DOHH2 (cell line): ENCODE data around the gene MOXD1.

Experiments
- H3F3A ChIP-seq: fragments of 200-600 bp; sonication (generic), shearing (Covaris generic); 2 replicates; pipeline ENCODE4 v1.6.0; 2016; ENCODE audit warnings: antibody characterized with exemption, mild to moderate bottlenecking; ENCODE audit not compliant: control insufficient read depth, insufficient read depth
- H3K27ac ChIP-seq: fragments of 200-600 bp; sonication (generic); 2 replicates; pipeline ENCODE4 v1.5.1; 2014; ENCODE audit warnings: low read depth, mild to moderate bottlenecking, low read length, moderate library complexity
- H3K27me3 ChIP-seq: fragments of 200-600 bp; sonication (generic); 2 replicates; pipeline ENCODE4 v1.6.1; 2014; ENCODE audit warnings: mild to moderate bottlenecking, low read length, mixed read lengths; ENCODE audit not compliant: control insufficient read depth
- H3K36me3 ChIP-seq: fragments of 200-600 bp; sonication (generic); 2 replicates; pipeline ENCODE4 v1.6.1; 2014; ENCODE audit warnings: mild to moderate bottlenecking, low read length, moderate library complexity, mixed read lengths; ENCODE audit not compliant: control insufficient read depth
- H3K4me1 ChIP-seq: fragments of 200-600 bp; sonication (generic); 2 replicates; pipeline ENCODE4 v1.6.1; 2014; ENCODE audit warnings: mild to moderate bottlenecking, low read length, mixed read lengths; ENCODE audit not compliant: control insufficient read depth
- H3K4me2 ChIP-seq: fragments of 200-600 bp; sonication (generic); 2 replicates; pipeline ENCODE4 v1.6.0; 2014; ENCODE audit warnings: mild to moderate bottlenecking, low read length, moderate library complexity
- H3K4me3 ChIP-seq: fragments of 200-600 bp; sonication (generic); 2 replicates; pipeline ENCODE4 v1.5.1; 2014; ENCODE audit warnings: mild to moderate bottlenecking, low read length, mixed read lengths
- H3K79me2 ChIP-seq: fragments of 200-600 bp; sonication (generic); 2 replicates; pipeline ENCODE4 v1.6.1; 2014; ENCODE audit warnings: mild to moderate bottlenecking, low read length, mixed read lengths; ENCODE audit not compliant: control insufficient read depth
- H3K9me2 ChIP-seq: fragments of 200-600 bp; sonication (generic); replicated peaks from 2 replicates; pipeline ENCODE4 v1.6.1; 2014; ENCODE audit warnings: mild to moderate bottlenecking, low read length, mixed read lengths; ENCODE audit not compliant: control insufficient read depth
- H3K9me3 ChIP-seq: fragments of 200-600 bp; sonication (generic); 2 replicates; pipeline ENCODE4 v1.6.1; 2014; ENCODE audit warnings: antibody characterized with exemption, low read length, mixed read lengths; ENCODE audit not compliant: control insufficient read depth, insufficient read depth
- H4K20me1 ChIP-seq: fragments of 200-600 bp; sonication (generic); 2 replicates; pipeline ENCODE4 v1.6.0; 2014; ENCODE audit warnings: low read depth, mild to moderate bottlenecking, antibody characterized with exemption, low read length, moderate library complexity; ENCODE audit not compliant: control insufficient read depth, insufficient read depth
- CTCF ChIP-seq: fragments of 200-600 bp; sonication (generic); IDR thresholded peaks from one replicate; pipeline ENCODE4 v1.5.1; 2014; ENCODE audit warnings: antibody characterized with exemption, mild to moderate bottlenecking, low read depth, low read length; ENCODE audit not compliant: poor library complexity, severe bottlenecking
- EZH2phosphoT487 ChIP-seq: fragments of 200-600 bp; sonication (generic); IDR thresholded peaks from 2 replicates; pipeline ENCODE4 v1.6.1; 2017; ENCODE audit warnings: borderline replicate concordance, mild to moderate bottlenecking, antibody characterized with exemption, low read length, moderate library complexity, mixed read lengths

The MOXD1 gene

DNA sequence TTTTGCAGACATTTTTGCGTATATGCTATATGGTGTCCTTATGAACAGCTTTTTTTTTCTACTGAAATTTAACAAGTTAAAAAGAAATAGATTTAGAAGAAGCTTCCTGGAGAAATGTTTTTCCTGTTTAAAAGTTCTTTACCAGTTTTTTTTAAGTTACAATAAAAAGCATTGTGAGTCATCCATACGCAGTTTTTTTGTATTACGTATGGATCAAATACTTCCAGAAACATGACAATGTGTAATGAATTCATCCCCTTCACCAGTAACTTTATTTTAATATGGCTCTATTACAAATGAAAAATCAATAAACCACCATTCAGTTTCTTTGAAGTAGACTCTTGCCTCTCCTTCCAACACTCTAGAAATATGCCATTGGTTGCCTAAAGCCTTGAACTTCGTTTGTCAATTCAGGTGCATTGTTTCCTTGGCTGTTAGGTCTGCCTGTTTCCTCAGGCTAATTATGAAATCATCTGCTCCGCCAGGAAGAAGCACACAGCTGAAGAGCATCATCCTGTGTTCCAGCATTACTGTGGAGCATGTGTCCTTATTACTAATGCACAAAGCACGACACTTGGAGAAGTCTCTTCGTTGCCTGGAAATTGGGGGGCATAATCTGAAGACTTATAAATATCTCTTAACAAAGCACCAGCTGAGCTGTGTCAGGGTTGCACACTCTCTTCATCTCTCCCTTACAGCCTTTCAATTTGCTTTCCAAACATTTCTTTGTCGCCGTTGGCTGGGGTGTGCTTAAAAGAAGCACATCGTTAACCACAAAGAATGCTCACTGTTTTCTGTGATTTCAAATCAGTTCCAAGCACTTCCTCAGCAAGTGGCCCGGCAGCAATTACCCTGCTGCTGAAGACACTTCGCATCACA lies 9.6 kb downstream of the MOXD1 start:
- TF ChIP-seq EZH2phosphoT487 (no peak), CTCF (no peak)
- no peaks in the 10 kb centered on the region for H4K20me1 ChIP-seq

DNA sequence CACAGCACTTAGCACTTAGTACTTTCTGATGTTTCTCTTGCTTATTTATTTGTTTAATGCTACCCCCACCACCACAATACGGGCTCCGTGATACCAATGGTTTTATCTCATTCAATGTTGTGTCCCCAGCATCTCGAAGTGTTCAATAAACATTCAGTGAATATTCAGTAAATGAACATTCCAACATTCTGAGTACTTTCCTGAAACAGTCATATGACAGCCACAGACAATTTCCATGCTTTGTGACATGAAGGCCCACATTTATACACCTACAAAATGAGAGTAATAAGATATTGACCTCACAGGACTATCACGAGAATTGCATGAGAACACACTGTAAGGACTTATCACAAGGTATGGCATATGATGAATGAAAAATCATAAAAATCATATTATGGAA lies 10.8 kb downstream of the MOXD1 start:
- Histone ChIP-seq H3K27me3 (no peaks in the 10 kb centered on the region), H3K4me2 (no peak overlapping the region)

More for the DNA sequence above, 9.6 kb downstream of the MOXD1 start:
- H3F3A ChIP-seq = no peaks in the 10 kb centered on the region
- H3K9me3 ChIP-seq = peaks cover 4% of the 10 kb centered on the region; the same call in 1 of the 2 replicates
- peaks cover 15% of the 10 kb centered on the region for H3K4me1 ChIP-seq
- no peaks in the 10 kb centered on the region for H3K9me2 ChIP-seq
- no peak overlapping the region for H3K4me3 ChIP-seq
- H3K27ac ChIP-seq = no peak overlapping the region
- no peak overlapping the region for H3K4me2 ChIP-seq
- H3K36me3 ChIP-seq = no peaks in the 10 kb centered on the region
- no peaks in the 10 kb centered on the region for H3K79me2 ChIP-seq
- H3K27me3 ChIP-seq = no peaks in the 10 kb centered on the region

DNA sequence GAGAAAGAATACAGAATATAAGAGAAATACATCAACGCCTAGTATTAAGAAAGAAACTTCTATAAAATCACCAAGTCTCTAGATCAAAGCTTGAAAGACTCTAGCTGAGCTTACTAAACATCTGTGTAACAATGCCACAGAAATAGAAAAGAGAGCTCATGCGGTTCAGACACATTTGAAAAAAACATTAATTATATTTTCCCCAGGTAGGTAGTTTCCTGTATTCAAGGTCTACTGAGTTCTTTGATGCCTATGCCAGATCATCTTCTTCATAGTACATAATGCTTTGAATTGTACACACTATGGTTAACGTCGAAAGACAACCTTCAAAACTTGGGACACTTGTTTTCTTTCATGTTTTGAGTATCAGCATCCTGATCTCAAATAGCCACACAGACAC lies 11.3 kb downstream of the MOXD1 start:
- Histone ChIP-seq H3K27ac (no peak overlapping the region), H3K36me3 (no peaks in the 10 kb centered on the region), H3K4me1 (peaks cover 15% of the 10 kb centered on the region), H3F3A (no peaks in the 10 kb centered on the region), H3K4me3 (no peak overlapping the region), H3K4me2 (peak overlapping the region; percentile 23), H3K9me2 (no peaks in the 10 kb centered on the region), H3K79me2 (no peaks in the 10 kb centered on the region), H3K27me3 (no peaks in the 10 kb centered on the region), H4K20me1 (no peaks in the 10 kb centered on the region), H3K9me3 (peaks cover 4% of the 10 kb centered on the region; the same call in 1 of the 2 replicates)
- TF ChIP-seq CTCF (no peak), EZH2phosphoT487 (no peak)

More for the DNA sequence above, 10.8 kb downstream of the MOXD1 start:
- H3K4me3 ChIP-seq = no peak overlapping the region
- no peaks in the 10 kb centered on the region for H3K36me3 ChIP-seq
- no peaks in the 10 kb centered on the region for H3K9me2 ChIP-seq
- no peaks in the 10 kb centered on the region for H3F3A ChIP-seq
- H4K20me1 ChIP-seq = no peaks in the 10 kb centered on the region
- H3K9me3 ChIP-seq = peaks cover 4% of the 10 kb centered on the region; the same call in 1 of the 2 replicates
- TF ChIP-seq EZH2phosphoT487 (no peak), CTCF (no peak)
- no peaks in the 10 kb centered on the region for H3K79me2 ChIP-seq
- peaks cover 15% of the 10 kb centered on the region for H3K4me1 ChIP-seq
- H3K27ac ChIP-seq = no peak overlapping the region
